Mesodermal cell (in vitro differentiated cells): Measurements from ENCODE around the gene ARHGAP24.
A peak's percentile ranks its signal among the peaks of the same experiment; 100 is the strongest.

Experiments used
- H3K27ac ChIP-seq: 2 replicates; pipeline ENCODE4 v1.7.0; 2013; ENCODE audit warnings: mild to moderate bottlenecking, low read depth, low read length, moderate library complexity; ENCODE audit not compliant: severe bottlenecking
- H3K36me3 ChIP-seq: 2 replicates; pipeline ENCODE4 v1.7.1; 2013; ENCODE audit warnings: mild to moderate bottlenecking, low read length, moderate library complexity; ENCODE audit not compliant: control insufficient read depth, insufficient read depth
- H3K4me1 ChIP-seq: one replicate; pipeline ENCODE4 v1.7.1; 2013; ENCODE audit warnings: mild to moderate bottlenecking, low read length; ENCODE audit not compliant: insufficient read depth, control insufficient read depth, poor library complexity, severe bottlenecking
- H3K4me3 ChIP-seq: 2 replicates; pipeline ENCODE4 v1.7.0; 2013; ENCODE audit warnings: low read length, control low read depth, mild to moderate bottlenecking; ENCODE audit not compliant: insufficient read depth, poor library complexity, severe bottlenecking; ENCODE audit errors: extremely low read depth
- H3K9me3 ChIP-seq: 2 replicates; pipeline ENCODE4 v1.7.1; 2013; ENCODE audit warnings: mild to moderate bottlenecking, low read length, moderate library complexity; ENCODE audit not compliant: control insufficient read depth
- WGBS, 2 experiments: methylation state at CpG; one replicate each; pipeline ENCODE4 v1.1.5; 2013; ENCODE audit warnings: missing lambda C conversion rate in 2 of 2; ENCODE audit not compliant: insufficient coverage in 2 of 2; 5-methylcytosine and 5-hydroxymethylcytosine counted together

The ARHGAP24 gene

GRCh38 chr4:85722401-85722800 is 247.5 kb downstream of the ARHGAP24 start:
- 90% methylated on average over 1 of the region's 3 CpGs; no CpG with 5 or more reads in 1 of the 2 experiments for WGBS, 2 experiments

GRCh38 chr4:85722807-85723206 is 247.9 kb downstream of the ARHGAP24 start:
- Histone ChIP-seq H3K27ac (no peak overlapping the region), H3K9me3 (no peaks in the 10 kb centered on the region), H3K4me3 (no peak overlapping the region), H3K36me3 (no peaks in the 10 kb centered on the region), H3K4me1 (peaks cover 17% of the 10 kb centered on the region)
- 100% methylated on average over 1 of the region's 2 CpGs for WGBS, 2 experiments

More at GRCh38 chr4:85722401-85722800, 247.5 kb downstream of the ARHGAP24 start:
- Histone ChIP-seq H3K36me3 (no peaks in the 10 kb centered on the region), H3K4me1 (peaks cover 17% of the 10 kb centered on the region), H3K27ac (no peak overlapping the region), H3K4me3 (no peak overlapping the region), H3K9me3 (no peaks in the 10 kb centered on the region)

- Histone ChIP-seq H3K27ac (peak overlapping the region; percentile 33), H3K9me3 (no peaks in the 10 kb centered on the region), H3K4me1 (peaks cover 17% of the 10 kb centered on the region), H3K4me3 (no peak overlapping the region), H3K36me3 (no peaks in the 10 kb centered on the region)
- WGBS, 2 experiments, result 95 to 100% methylated on average over 1 to 2 of the region's 3 CpGs
These were observed 250.0 kb downstream of the ARHGAP24 start for GRCh38 chr4:85724791-85725563.

DNA sequence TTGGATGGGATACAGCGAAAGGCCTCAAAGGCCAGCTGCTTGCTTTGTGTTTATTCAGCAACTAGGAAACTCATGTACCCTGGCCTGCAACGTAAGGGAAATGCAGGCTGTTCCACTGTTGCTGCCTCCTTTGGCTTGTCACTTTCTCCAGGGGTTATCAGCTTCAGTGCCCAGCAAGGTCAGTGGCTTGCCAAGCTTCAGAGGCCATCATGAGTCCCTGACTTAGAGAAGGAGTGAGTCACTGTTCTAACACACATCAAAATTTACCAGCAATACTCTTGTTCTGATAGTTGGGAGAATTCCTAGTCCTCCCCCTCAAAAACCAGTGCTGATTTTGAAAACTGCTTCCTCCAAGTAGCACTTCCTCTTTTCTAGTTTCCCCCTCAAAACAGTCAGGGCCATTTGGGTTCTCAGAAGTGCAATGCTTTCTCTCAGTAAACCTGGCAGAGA is 250.8 kb downstream of the ARHGAP24 start:
- no peaks in the 10 kb centered on the region for H3K9me3 ChIP-seq
- no peak overlapping the region for H3K4me3 ChIP-seq
- H3K27ac ChIP-seq, result peak overlapping the region; percentile 64
- peaks cover 10% of the 10 kb centered on the region for H3K4me1 ChIP-seq
- H3K36me3 ChIP-seq, result no peaks in the 10 kb centered on the region
- WGBS, 2 experiments, result 74 to 92% methylated on average over 2 of the region's 2 CpGs

- 94 to 100% methylated on average over 7 to 8 of the region's 8 CpGs for WGBS, 2 experiments
- Histone ChIP-seq H3K27ac (no peak overlapping the region), H3K9me3 (no peaks in the 10 kb centered on the region), H3K36me3 (no peaks in the 10 kb centered on the region), H3K4me1 (peaks cover 10% of the 10 kb centered on the region), H3K4me3 (no peak overlapping the region)
These were observed 251.6 kb downstream of the ARHGAP24 start for GRCh38 chr4:85726555-85726954.

DNA sequence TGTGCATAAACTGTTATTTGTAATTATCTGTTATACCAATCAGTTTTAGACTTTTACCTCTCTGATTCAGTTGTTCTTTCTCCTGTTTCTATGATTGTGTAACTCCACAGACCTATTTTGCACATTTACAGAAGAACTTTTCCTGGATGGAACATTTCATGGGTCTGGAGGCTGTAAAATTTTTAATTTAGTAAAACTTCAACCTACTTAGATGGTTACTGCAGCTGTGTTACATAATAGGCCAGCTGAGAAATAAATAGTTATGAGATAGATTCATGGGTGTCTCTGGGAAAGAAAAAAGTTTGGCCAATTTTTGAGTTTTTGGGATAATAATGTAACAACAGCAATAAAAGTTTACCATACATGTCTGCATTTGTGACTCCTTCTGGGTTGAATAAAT is 253.5 kb downstream of the ARHGAP24 start:
- H3K4me3 ChIP-seq, result no peak overlapping the region
- no peak overlapping the region for H3K27ac ChIP-seq
- no peaks in the 10 kb centered on the region for H3K9me3 ChIP-seq
- H3K4me1 ChIP-seq, result peaks cover 10% of the 10 kb centered on the region
- H3K36me3 ChIP-seq, result no peaks in the 10 kb centered on the region

GRCh38 chr4:85732124-85732523 is 257.2 kb downstream of the ARHGAP24 start:
- H3K9me3 ChIP-seq, result no peaks in the 10 kb centered on the region
- no peaks in the 10 kb centered on the region for H3K36me3 ChIP-seq
- WGBS, 2 experiments, result 67 to 70% methylated on average over 1 of the region's 1 CpG

DNA sequence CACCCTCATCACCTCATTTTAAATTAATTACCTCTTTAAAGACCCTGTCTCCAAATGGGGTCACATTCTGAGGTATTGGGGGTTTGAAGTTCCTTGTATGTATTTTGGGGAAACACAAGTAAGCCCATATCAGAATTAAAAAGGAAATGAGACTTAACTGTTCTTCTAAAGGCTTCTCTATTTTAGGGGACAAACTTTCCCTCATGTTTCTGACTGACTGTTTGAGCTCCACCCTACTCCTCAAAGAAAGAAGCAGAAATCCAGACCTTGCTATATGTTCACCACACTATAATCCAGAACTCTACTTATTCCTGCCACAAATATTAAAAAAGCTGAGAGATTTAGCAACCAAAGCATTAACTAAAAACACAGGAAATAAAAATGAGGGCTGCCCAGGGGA is 258.8 kb downstream of the ARHGAP24 start:
- Histone ChIP-seq H3K27ac (no peak overlapping the region), H3K4me3 (no peak overlapping the region), H3K36me3 (no peaks in the 10 kb centered on the region), H3K9me3 (no peaks in the 10 kb centered on the region), H3K4me1 (peaks cover 4% of the 10 kb centered on the region)

More at GRCh38 chr4:85732124-85732523, 257.2 kb downstream of the ARHGAP24 start:
- H3K4me3 ChIP-seq, result no peak overlapping the region
- H3K4me1 ChIP-seq, result peaks cover 2% of the 10 kb centered on the region
- H3K27ac ChIP-seq, result no peak overlapping the region

- WGBS, 2 experiments, result no CpG with 5 or more reads among the region's 1 CpG
- Histone ChIP-seq H3K27ac (no peak overlapping the region), H3K9me3 (no peaks in the 10 kb centered on the region), H3K36me3 (no peaks in the 10 kb centered on the region), H3K4me3 (no peak overlapping the region), H3K4me1 (peaks cover 4% of the 10 kb centered on the region)
These were observed 259.5 kb downstream of the ARHGAP24 start for GRCh38 chr4:85734424-85734831.

DNA sequence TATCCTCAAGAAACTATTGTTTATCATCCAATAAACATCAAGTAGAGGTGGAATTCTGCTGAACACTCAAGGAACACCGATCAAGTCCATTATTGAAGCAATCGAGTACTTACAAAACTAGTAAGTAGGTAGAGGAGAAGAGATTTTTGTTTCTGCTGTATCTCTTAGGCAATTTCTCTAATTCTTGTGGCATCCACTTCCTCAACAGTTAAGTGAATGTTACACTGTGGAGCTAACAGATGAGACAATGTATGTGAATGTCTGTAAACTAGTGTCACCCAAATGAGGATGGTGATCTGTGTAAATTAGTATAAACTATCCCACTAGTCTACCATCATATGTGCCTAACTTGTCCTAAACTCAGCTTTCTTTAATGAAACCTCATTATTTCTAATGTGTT is 261.6 kb downstream of the ARHGAP24 start:
- peaks cover 4% of the 10 kb centered on the region for H3K4me1 ChIP-seq
- 100% methylated on average over 2 of the region's 2 CpGs; no CpG with 5 or more reads in 1 of the 2 experiments for WGBS, 2 experiments
- H3K4me3 ChIP-seq, result no peak overlapping the region
- H3K27ac ChIP-seq, result no peak overlapping the region
- no peaks in the 10 kb centered on the region for H3K36me3 ChIP-seq
- H3K9me3 ChIP-seq, result no peaks in the 10 kb centered on the region

DNA sequence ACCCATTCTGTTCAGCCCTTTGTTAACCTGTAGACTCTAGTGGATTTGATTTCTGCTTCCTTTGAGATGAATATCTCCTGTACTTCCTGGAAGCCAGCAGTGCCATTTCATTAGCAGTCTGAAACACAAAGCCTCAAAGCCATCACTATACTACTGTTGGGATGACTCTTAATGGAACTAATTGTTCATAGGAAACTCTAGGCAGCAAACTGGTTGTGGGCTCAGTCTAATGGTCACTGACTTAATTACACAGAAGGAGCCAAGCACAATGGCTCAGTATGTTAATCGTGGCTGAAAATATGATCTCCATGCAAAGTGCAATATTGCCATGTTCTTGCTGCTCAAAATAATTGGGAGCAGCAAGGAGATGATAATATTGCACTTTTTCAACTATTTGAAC is 262.3 kb downstream of the ARHGAP24 start:
- Histone ChIP-seq H3K36me3 (no peaks in the 10 kb centered on the region), H3K9me3 (no peaks in the 10 kb centered on the region), H3K4me1 (peaks cover 4% of the 10 kb centered on the region), H3K4me3 (no peak overlapping the region), H3K27ac (no peak overlapping the region)
- 100% methylated on average over 1 of the region's 1 CpG for WGBS, 2 experiments
